ENCODE measurements around the gene SCGN. TPM values are rescaled to one million over a fixed set of nuclear protein-coding genes. Genes with fewer than 3 reads are reported as not detected.
A peak's percentile ranks its signal among the peaks of the same experiment; 100 is the strongest.

Gene SCGN
- total RNA-seq, 2 donors from 2014 or later: not detected

GRCh38 chr6:25665455-25665854 is 13.4 kb downstream of the SCGN start:
- Mint-ChIP-seq H3K9me3 (no peaks in the 10 kb centered on the region), H3K36me3 (no peaks in the 10 kb centered on the region), H3K27ac (no peak overlapping the region)
- no peak for DNase-seq (ENCODE audit: low spot score in 2 of 2)
- no peak for ATAC-seq

GRCh38 chr6:25669413-25669812 is 17.4 kb downstream of the SCGN start:
- ATAC-seq (no peak), DNase-seq (ENCODE audit: low spot score in 2 of 2) (no peak)
- no peak overlapping the region for H3K27ac Mint-ChIP-seq
- no peaks in the 10 kb centered on the region for H3K9me3 Mint-ChIP-seq
- no peaks in the 10 kb centered on the region for H3K36me3 Mint-ChIP-seq

GRCh38 chr6:25670208-25670607 is 18.2 kb downstream of the SCGN start:
- no peaks in the 10 kb centered on the region for H3K36me3 Mint-ChIP-seq
- DNase-seq (ENCODE audit: low spot score in 2 of 2): no peak
- ATAC-seq: no peak
- H3K27ac Mint-ChIP-seq: no peak overlapping the region
- no peaks in the 10 kb centered on the region for H3K9me3 Mint-ChIP-seq

GRCh38 chr6:25670793-25671513 is 18.9 kb downstream of the SCGN start:
- ATAC-seq (no peak), DNase-seq (ENCODE audit: low spot score in 2 of 2) (no peak)
- H3K36me3 Mint-ChIP-seq: no peaks in the 10 kb centered on the region
- H3K27ac Mint-ChIP-seq: peak overlapping the region in 1 of 2 donors; percentile 77
- no peaks in the 10 kb centered on the region for H3K9me3 Mint-ChIP-seq

GRCh38 chr6:25671652-25672051 is 19.6 kb downstream of the SCGN start:
- no peak for DNase-seq (ENCODE audit: low spot score in 2 of 2)
- ATAC-seq: no peak
- Mint-ChIP-seq H3K27ac (no peak overlapping the region), H3K9me3 (no peaks in the 10 kb centered on the region), H3K36me3 (no peaks in the 10 kb centered on the region)

- Mint-ChIP-seq H3K9me3 (no peaks in the 10 kb centered on the region), H3K36me3 (no peaks in the 10 kb centered on the region), H3K27ac (no peak overlapping the region)
- DNase-seq (ENCODE audit: low spot score in 2 of 2) (no peak), ATAC-seq (no peak)
Observed at GRCh38 chr6:25675167-25675566, 23.2 kb downstream of the SCGN start.

GRCh38 chr6:25676775-25677174 is 24.8 kb downstream of the SCGN start:
- no peak for ATAC-seq
- H3K36me3 Mint-ChIP-seq: no peaks in the 10 kb centered on the region
- no peak overlapping the region for H3K27ac Mint-ChIP-seq
- DNase-seq (ENCODE audit: low spot score in 2 of 2): no peak
- H3K9me3 Mint-ChIP-seq: no peaks in the 10 kb centered on the region

- DNase-seq (ENCODE audit: low spot score in 2 of 2) (no peak), ATAC-seq (no peak)
- Mint-ChIP-seq H3K36me3 (peaks cover 0 to 6% of the 10 kb centered on the region in 2 donors), H3K9me3 (peaks cover 0 to 4% of the 10 kb centered on the region in 2 donors), H3K27ac (no peak overlapping the region)
Observed at GRCh38 chr6:25681848-25682247, 29.8 kb downstream of the SCGN start.

GRCh38 chr6:25682324-25682723 is 30.3 kb downstream of the SCGN start:
- DNase-seq (ENCODE audit: low spot score in 2 of 2): no peak
- H3K27ac Mint-ChIP-seq: no peak overlapping the region
- H3K36me3 Mint-ChIP-seq: peaks cover 0 to 6% of the 10 kb centered on the region in 2 donors
- peaks cover 0 to 4% of the 10 kb centered on the region in 2 donors for H3K9me3 Mint-ChIP-seq
- ATAC-seq: no peak

- H3K36me3 Mint-ChIP-seq: peaks cover 0 to 6% of the 10 kb centered on the region in 2 donors
- DNase-seq (ENCODE audit: low spot score in 2 of 2) (no peak), ATAC-seq (no peak)
- no peak overlapping the region for H3K27ac Mint-ChIP-seq
- H3K9me3 Mint-ChIP-seq: peaks cover 0 to 4% of the 10 kb centered on the region in 2 donors
Observed at GRCh38 chr6:25684565-25684964, 32.5 kb downstream of the SCGN start.

GRCh38 chr6:25685251-25685650 is 33.2 kb downstream of the SCGN start:
- peaks cover 0 to 4% of the 10 kb centered on the region in 2 donors for H3K9me3 Mint-ChIP-seq
- peaks cover 0 to 6% of the 10 kb centered on the region in 2 donors for H3K36me3 Mint-ChIP-seq
- DNase-seq (ENCODE audit: low spot score in 2 of 2): no peak
- ATAC-seq: no peak
- H3K27ac Mint-ChIP-seq: no peak overlapping the region

- DNase-seq (ENCODE audit: low spot score in 2 of 2) (no peak), ATAC-seq (no peak)
- no peak overlapping the region for H3K27ac Mint-ChIP-seq
- H3K36me3 Mint-ChIP-seq: peaks cover 0 to 6% of the 10 kb centered on the region in 2 donors
- peaks cover 0 to 4% of the 10 kb centered on the region in 2 donors for H3K9me3 Mint-ChIP-seq
Observed at GRCh38 chr6:25685896-25686295, 33.9 kb downstream of the SCGN start.

GRCh38 chr6:25686856-25687255 is 34.8 kb downstream of the SCGN start:
- DNase-seq (ENCODE audit: low spot score in 2 of 2) (no peak), ATAC-seq (no peak)
- Mint-ChIP-seq H3K27ac (no peak overlapping the region), H3K9me3 (peaks cover 0 to 4% of the 10 kb centered on the region in 2 donors), H3K36me3 (peaks cover 0 to 6% of the 10 kb centered on the region in 2 donors)

GRCh38 chr6:25689966-25690365 is 38.0 kb downstream of the SCGN start:
- Mint-ChIP-seq H3K9me3 (peaks cover 0 to 4% of the 10 kb centered on the region in 2 donors), H3K36me3 (peaks cover 0 to 6% of the 10 kb centered on the region in 2 donors), H3K27ac (no peak overlapping the region)
- DNase-seq (ENCODE audit: low spot score in 2 of 2) (no peak), ATAC-seq (no peak)

GRCh38 chr6:25691894-25692293 is 39.9 kb downstream of the SCGN start:
- no peak overlapping the region for H3K27ac Mint-ChIP-seq
- no peak for ATAC-seq
- H3K9me3 Mint-ChIP-seq: no peaks in the 10 kb centered on the region

GRCh38 chr6:25692472-25692871 is 40.5 kb downstream of the SCGN start:
- H3K9me3 Mint-ChIP-seq: no peaks in the 10 kb centered on the region
- no peak for ATAC-seq
- no peak overlapping the region for H3K27ac Mint-ChIP-seq
- H3K36me3 Mint-ChIP-seq: no peaks in the 10 kb centered on the region
- no peak for DNase-seq (ENCODE audit: low spot score in 2 of 2)

More at GRCh38 chr6:25691894-25692293, 39.9 kb downstream of the SCGN start:
- H3K36me3 Mint-ChIP-seq: no peaks in the 10 kb centered on the region
- DNase-seq (ENCODE audit: low spot score in 2 of 2): no peak

- peaks cover 0 to 4% of the 10 kb centered on the region in 2 donors for H3K9me3 Mint-ChIP-seq
- ATAC-seq (no peak), DNase-seq (ENCODE audit: low spot score in 2 of 2) (no peak)
- no peak overlapping the region for H3K27ac Mint-ChIP-seq
- no peaks in the 10 kb centered on the region for H3K36me3 Mint-ChIP-seq
Observed at GRCh38 chr6:25694366-25694765, 42.4 kb downstream of the SCGN start.

- Mint-ChIP-seq H3K27ac (no peak overlapping the region), H3K36me3 (no peaks in the 10 kb centered on the region), H3K9me3 (peaks cover 0 to 4% of the 10 kb centered on the region in 2 donors)
- ATAC-seq (no peak), DNase-seq (ENCODE audit: low spot score in 2 of 2) (no peak)
Observed at GRCh38 chr6:25695671-25696070, 43.7 kb downstream of the SCGN start.
